ENCODE data around the gene RNU11. TPM values are rescaled to one million over a fixed set of nuclear protein-coding genes. Genes with fewer than 3 reads are reported as not detected.
"Not testable (repeated sequence)": the region's sequence is repeated elsewhere in the genome, so short reads cannot be mapped to it uniquely, and the experiment has no call there.

Gene RNU11
- polyA plus RNA-seq, 2 of the 4 experiments (the other 2 are of a cell fraction), result not detected

GRCh38 chr1:28671254-28671780, 22.9 kb downstream of the RNU11 start:
- DNase-seq (ENCODE audit: low read depth in 1 of 2, low spot score in 1 of 2) (no peak), ATAC-seq (no peak), FAIRE-seq (no peak)
- Histone ChIP-seq H3K27ac (no peak overlapping the region), H3K9me3 (no peaks in the 10 kb centered on the region), H3K4me2 (no peak overlapping the region), H3K4me3 (no peak overlapping the region), H3K4me1 (peaks cover 4% of the 10 kb centered on the region; the same call in 1 of the 3 replicates)
- ChIA-PET CTCF (interaction anchor here (0.6 kb wide), 1 partner anchor 112 kb away, joined by 3 read pairs; no protein-coding TSS in a partner anchor), POLR2A (interaction anchor here (1.3 to 2.9 kb wide), 2 partner anchors 23 to 65 kb away, joined by 3 to 6 read pairs; partner anchors contain the start of genes RNU11 and YTHDF2)
- 93% methylated on average over 20 of the region's 20 CpGs for WGBS (ENCODE audit: missing lambda C conversion rate)
- no peak for TF ChIP-seq ZNF302 (CRISPR knock-in tag; IDR thresholded peaks at IDR 0.05)
- TF ChIP-seq RAD21 (conservative IDR thresholded peaks at IDR 0.05 in 1 of 2, IDR thresholded peaks at IDR 0.05 in 1 of 2), result no peak
- TF ChIP-seq BHLHE40 (IDR thresholded peaks at IDR 0.05; ENCODE audit: low read depth, low read length), result no peak
- TF ChIP-seq BCL3 (IDR thresholded peaks at IDR 0.05), result no peak
- no peak for TF ChIP-seq ESRRA (IDR thresholded peaks at IDR 0.05; ENCODE audit: borderline replicate concordance, low read length)
- TF ChIP-seq EP300 (IDR thresholded peaks at IDR 0.05), result no peak
- no peak for TF ChIP-seq ATOH8 (CRISPR knock-in tag; IDR thresholded peaks at IDR 0.05; ENCODE audit: low read depth)
- no peak for TF ChIP-seq PBX3 (IDR thresholded peaks at IDR 0.05)
- no peak for TF ChIP-seq TFCP2L1 (CRISPR knock-in tag; IDR thresholded peaks at IDR 0.05)
- no peak for TF ChIP-seq HOXB5 (CRISPR knock-in tag; IDR thresholded peaks at IDR 0.05)
- TF ChIP-seq USF2 (IDR thresholded peaks at IDR 0.05), result no peak
- no peak for TF ChIP-seq NFE2L2 (conservative IDR thresholded peaks at IDR 0.05; ENCODE audit: low read length)
- no peak for TF ChIP-seq RARB (CRISPR knock-in tag; IDR thresholded peaks at IDR 0.05)
- TF ChIP-seq CHD2 (IDR thresholded peaks at IDR 0.05; ENCODE audit: low read length, partially characterized antibody), result no peak
- no peak for TF ChIP-seq FOSL2 (IDR thresholded peaks at IDR 0.05)
- no peak for TF ChIP-seq FOSL2 (CRISPR knock-in tag; IDR thresholded peaks at IDR 0.05)

- H3K4me2 ChIP-seq; DNase-seq (ENCODE audit: low read depth in 1 of 2, low spot score in 1 of 2); ATAC-seq; H3K9me3 ChIP-seq; H3K27ac ChIP-seq; H3K4me1 ChIP-seq; H3K4me3 ChIP-seq; FAIRE-seq; POLR2A ChIA-PET: not testable (repeated sequence)
- CTCF ChIA-PET, result interaction anchor here (0.7 kb wide), 1 partner anchor 209 kb away, joined by 6 read pairs; no protein-coding TSS in a partner anchor
- WGBS (ENCODE audit: missing lambda C conversion rate), result 97% methylated on average over 15 of the region's 15 CpGs
Observed at GRCh38 chr1:28672971-28673370, 24.6 kb downstream of the RNU11 start.

GRCh38 chr1:28675924-28676257, 27.5 kb downstream of the RNU11 start:
- DNase-seq (ENCODE audit: low read depth in 1 of 2, low spot score in 1 of 2) (no peak), ATAC-seq (no peak), FAIRE-seq (no peak)
- Histone ChIP-seq H3K4me2 (no peak overlapping the region), H3K27ac (no peak overlapping the region), H3K4me1 (no peaks in the 10 kb centered on the region), H3K4me3 (no peak overlapping the region), H3K9me3 (no peaks in the 10 kb centered on the region)
- TF ChIP-seq SMC3 (IDR thresholded peaks at IDR 0.05) (no peak), CBX8 (IDR thresholded peaks at IDR 0.05) (no peak), MYC (IDR thresholded peaks at IDR 0.05; ENCODE audit: borderline replicate concordance, low read length) (no peak), RAD21 (conservative IDR thresholded peaks at IDR 0.05 in 1 of 2, IDR thresholded peaks at IDR 0.05 in 1 of 2) (no peak), KDM5A (IDR thresholded peaks at IDR 0.05) (no peak), POLR2A (IDR thresholded peaks at IDR 0.05; ENCODE audit: low read length) (no peak), NR3C1 (IDR thresholded peaks at IDR 0.05) (no peak), ZC3H11A (IDR thresholded peaks at IDR 0.05) (no peak), TFCP2L1 (CRISPR knock-in tag; IDR thresholded peaks at IDR 0.05) (no peak), MAX (IDR thresholded peaks at IDR 0.05) (no peak)
- POLR2A ChIA-PET, result no interaction called here
- CTCF ChIA-PET, result interaction anchor here (0.7 to 1.0 kb wide), 3 partner anchors 10 to 390 kb away, joined by 3 to 4 read pairs (median 4); no protein-coding TSS in a partner anchor

All from A549 (cell line).